HPDE6-E6E7 (cell line): ENCODE measurements around the gene KLHDC3.

Experiments used
- DNase-seq: peaks from one replicate; pipeline ENCODE4 v3.0.0; 2011; ENCODE audit warnings: missing footprints; ENCODE audit errors: extremely low spot score

KLHDC3 gene

GRCh38 chr6:43055966-43056365 lies 41.9 kb downstream of the KLHDC3 start:
- DNase-seq, result no peak

- no peak for DNase-seq
Measured at GRCh38 chr6:43058531-43058930, 44.5 kb downstream of the KLHDC3 start.

- peak; percentile 100 for DNase-seq
Measured at GRCh38 chr6:43059168-43060033, 45.4 kb downstream of the KLHDC3 start, which contains the start of the genes KLC4 and MRPL2. TSS of gene KLC4 (plus strand) at chr6:43059631. CDS start at chr6:43061336, 1,705 bp downstream. TSS of gene MRPL2 (minus strand) at chr6:43059434. CDS start at chr6:43059381, 53 bp downstream.

- DNase-seq, result peak; percentile 42
Measured at GRCh38 chr6:43060034-43060754, 46.1 kb downstream of the KLHDC3 start.

GRCh38 chr6:43060755-43061633 lies 46.9 kb downstream of the KLHDC3 start:
- no peak for DNase-seq

- no peak for DNase-seq
Measured at GRCh38 chr6:43061861-43062260, 47.8 kb downstream of the KLHDC3 start.

GRCh38 chr6:43062818-43063217 lies 48.8 kb downstream of the KLHDC3 start:
- no peak for DNase-seq

- DNase-seq, result no peak
Measured at GRCh38 chr6:43070028-43070632, 56.1 kb downstream of the KLHDC3 start.
